Endothelial cell of umbilical vein (primary cell): ENCODE results near the gene TYRO3. TPM values are rescaled to one million over a fixed set of nuclear protein-coding genes. Genes with fewer than 3 reads are reported as not detected.

Experiments
- BruUV-seq: library from RNA; stranded (reverse); fragments of 400-500 nt; replicated peaks from 2 replicates; lab custom pipeline; 2021; lab: Mats Ljungman, UMichigan
- CTCF ChIA-PET: fragments of 300-600, 350-600 bp; sonication (Branson Sonifier 250); formaldehyde crosslinking; loops from one replicate; lab custom pipeline; 2021; ENCODE audit warnings: antibody characterized with exemption, inconsistent platforms; lab: Charles Lee
- POLR2A ChIA-PET: fragments of 300-600, 350-600 bp; sonication (Branson Sonifier 250); formaldehyde crosslinking; loops from one replicate; lab custom pipeline; 2021; ENCODE audit warnings: antibody characterized with exemption, inconsistent platforms; lab: Charles Lee
- DNase-seq: peaks from one replicate; pipeline ENCODE4 v3.0.0-alpha.2; 2011; ENCODE audit warnings: low read depth, low spot score
- FAIRE-seq: peaks from 2 replicates; lab custom pipeline; 2011; peaks lifted over from hg19 to GRCh38; lab: Jason Lieb, UNC
- H2AFZ ChIP-seq: 2 replicates; pipeline ENCODE4 v1.6.0; 2012; ENCODE audit warnings: low read depth, low read length, control low read depth, inconsistent platforms
- H3K27ac ChIP-seq: 2 replicates; pipeline ENCODE4 v1.5.1; 2011; ENCODE audit warnings: low read depth, mild to moderate bottlenecking, control low read depth, low read length, moderate library complexity; ENCODE audit not compliant: insufficient read depth
- H3K27me3 ChIP-seq, 2 experiments: 2 replicates each; pipeline versions ENCODE4 v1.6.0 to v1.6.1; 2011; ENCODE audit warnings: low read length in 2 of 2, mixed read lengths in 1 of 2; ENCODE audit not compliant: control insufficient read depth in 2 of 2, insufficient read depth in 2 of 2
- H3K36me3 ChIP-seq, 2 experiments: 2 replicates in 1 of 2; 3 replicates in 1 of 2; pipeline ENCODE4 v1.5.1; 2011; ENCODE audit warnings: low read length in 2 of 2, mild to moderate bottlenecking in 1 of 2, moderate library complexity in 1 of 2; ENCODE audit not compliant: control insufficient read depth in 2 of 2, insufficient read depth in 2 of 2; ENCODE audit errors: extremely low read depth in 1 of 2
- H3K4me1 ChIP-seq: 3 replicates; pipeline ENCODE4 v1.5.1; 2011; ENCODE audit warnings: mild to moderate bottlenecking, low read length; ENCODE audit not compliant: control insufficient read depth, insufficient read depth; ENCODE audit errors: extremely low read depth
- H3K4me2 ChIP-seq: 2 replicates; pipeline ENCODE4 v1.6.1; 2011; ENCODE audit warnings: low read length, control low read depth, mixed read lengths; ENCODE audit not compliant: insufficient read depth
- H3K4me3 ChIP-seq, 3 experiments: fragments of 200-600 bp in 1 of 3; sonication (generic), shearing (Covaris generic) in 1 of 3; replicated peaks in 1 of 3; 2 replicates each; pipeline ENCODE4 v1.5.1; 2011 to 2016; ENCODE audit warnings: control low read depth in 3 of 3, low read length in 3 of 3, mild to moderate bottlenecking in 2 of 3, inconsistent platforms in 1 of 3, low read depth in 1 of 3, moderate library complexity in 1 of 3; ENCODE audit not compliant: insufficient read depth in 1 of 3
- H3K79me2 ChIP-seq: 2 replicates; pipeline ENCODE4 v1.6.0; 2012; ENCODE audit warnings: low read length, inconsistent platforms; ENCODE audit not compliant: control insufficient read depth, insufficient read depth
- H3K9ac ChIP-seq: replicated peaks from 2 replicates; pipeline ENCODE3; 2011; ENCODE audit warnings: low read length, control low read depth; ENCODE audit not compliant: insufficient read depth; ENCODE audit errors: extremely low read depth
- H3K9me1 ChIP-seq: replicated peaks from 3 replicates; pipeline ENCODE4 v1.6.0; 2011; ENCODE audit warnings: mild to moderate bottlenecking, low read length; ENCODE audit not compliant: control insufficient read depth, insufficient read depth; ENCODE audit errors: extremely low read depth
- H3K9me3 ChIP-seq: replicated peaks from 2 replicates; pipeline ENCODE4 v1.5.1; 2012; ENCODE audit warnings: low read length, inconsistent platforms; ENCODE audit not compliant: control insufficient read depth, insufficient read depth
- H4K20me1 ChIP-seq: replicated peaks from 2 replicates; pipeline ENCODE3; 2011; ENCODE audit warnings: mild to moderate bottlenecking, low read length; ENCODE audit not compliant: control insufficient read depth, insufficient read depth; ENCODE audit errors: extremely low read depth
- CTCF ChIP-seq, 2 donors: IDR thresholded peaks; 1 replicate in 1 of 2; 2 replicates in 1 of 2; pipeline ENCODE4 v1.5.1; 2011; ENCODE audit warnings: low read length in 2 of 2, mild to moderate bottlenecking in 2 of 2, moderate library complexity in 2 of 2, control low read depth in 1 of 2, inconsistent platforms in 1 of 2, low read depth in 1 of 2; ENCODE audit not compliant: insufficient read depth in 1 of 2; ENCODE audit errors: extremely low read depth in 1 of 2
- EZH2 ChIP-seq: IDR thresholded peaks from 2 replicates; pipeline ENCODE4 v1.6.1; 2012; ENCODE audit warnings: borderline replicate concordance, low read depth, mild to moderate bottlenecking, moderate library complexity, low read length, inconsistent platforms; ENCODE audit not compliant: severe bottlenecking
- FOS ChIP-seq: IDR thresholded peaks from 2 replicates; pipeline ENCODE4 v1.6.1; 2011; ENCODE audit warnings: mild to moderate bottlenecking, low read length, moderate library complexity, borderline replicate concordance; ENCODE audit not compliant: insufficient read depth
- GATA2 ChIP-seq: IDR thresholded peaks from 2 replicates; pipeline ENCODE4 v1.7.0; 2011; ENCODE audit warnings: low read depth, mild to moderate bottlenecking, moderate library complexity, mixed read lengths, low read length; ENCODE audit not compliant: insufficient read length, insufficient read depth
- JUN ChIP-seq: IDR thresholded peaks from 2 replicates; pipeline ENCODE4 v1.6.1; 2011; ENCODE audit warnings: borderline replicate concordance, low read depth; ENCODE audit not compliant: insufficient read length, insufficient read depth
- MAX ChIP-seq: IDR thresholded peaks from 2 replicates; pipeline ENCODE4 v1.6.1; 2011; ENCODE audit not compliant: insufficient read depth, insufficient read length
- MYC ChIP-seq: IDR thresholded peaks from one replicate; pipeline ENCODE4 v1.6.1; 2011; ENCODE audit warnings: mild to moderate bottlenecking, low read depth, low read length
- POLR2A ChIP-seq: IDR thresholded peaks from 2 replicates; pipeline ENCODE4 v1.6.1; 2012; ENCODE audit warnings: low read depth, mild to moderate bottlenecking, control low read depth, low read length
- POLR2AphosphoS5 ChIP-seq: IDR thresholded peaks from 2 replicates; pipeline ENCODE4 v1.6.1; 2012; ENCODE audit warnings: low read depth, mild to moderate bottlenecking, control low read depth, low read length, moderate library complexity; ENCODE audit not compliant: insufficient read depth
- dilution Hi-C: fragments of 300-500 bp; cut with MboI; formaldehyde crosslinking; loops from one replicate; pipeline ENCODE4 v1.15.0; 2019; ENCODE audit warnings: low sequenced_read_pairs; ENCODE audit not compliant: extremely low pct_ligation_motif_present
- intact Hi-C: fragments of 100-400 bp; cut with micrococcal nuclease; formaldehyde crosslinking; loops from one replicate; pipeline ENCODE4 v1.10.0; 2022
- polyA plus RNA-seq, 4 experiments: library from polyadenylated mRNA; depleted of rRNA in 3 of 4; stranded (reverse) in 3 of 4; unstranded in 1 of 4; fragments of >200 nt; gene quantifications; 2 replicates each; pipeline versions ENCODE4 v1.2.1 to v1.2.3, GENCODE V29; 2011 to 2012; ENCODE audit warnings: missing spikeins in 1 of 4
- total RNA-seq: library from RNA; stranded (reverse); gene quantifications from 2 replicates; pipeline ENCODE4 v1.2.3, GENCODE V29; 2021

The TYRO3 gene
- total and polyA plus RNA-seq, 2 donors (not counting 3 experiments of a cell fraction or from before 2014, with no cell fraction given) = 14.1 to 14.5 TPM

- BruUV-seq = no TSS peak
Observed at GRCh38 chr15:41596972-41597371, 38.0 kb downstream of the TYRO3 start.

More at GRCh38 chr15:41596972-41597371, 38.0 kb downstream of the TYRO3 start:
- no peak for DNase-seq
- H3K27ac ChIP-seq = no peak overlapping the region
- no peaks in the 10 kb centered on the region for H3K9me3 ChIP-seq
- no peak overlapping the region for H3K4me2 ChIP-seq
- no peak for FAIRE-seq
- H3K27me3 ChIP-seq = peaks cover 3 to 6% of the 10 kb centered on the region in 2 experiments
- no peak overlapping the region for H2AFZ ChIP-seq
- H3K79me2 ChIP-seq = no peaks in the 10 kb centered on the region
- ChIA-PET POLR2A (no interaction called here), CTCF (interaction anchor here (0.6 to 2.1 kb wide), 3 partner anchors 11 to 40 kb away, joined by 3 to 5 read pairs (median 4); no protein-coding TSS in a partner anchor)
- dilution Hi-C loops (no loop called here), intact Hi-C loops (no loop called here)
- no peak overlapping the region for H3K9ac ChIP-seq
- H3K4me1 ChIP-seq = no peaks in the 10 kb centered on the region
- no peak overlapping the region for H3K4me3 ChIP-seq
- H4K20me1 ChIP-seq = no peaks in the 10 kb centered on the region
- TF ChIP-seq FOS (no peak), POLR2AphosphoS5 (no peak), MAX (no peak), JUN (no peak), GATA2 (no peak), MYC (no peak), CTCF (IDR thresholded peaks at IDR 0.05; ENCODE audit: extremely low read depth in 1 of 2, insufficient read depth in 1 of 2, low read depth in 1 of 2, low read length in 2 of 2) (no peak), POLR2A (no peak), EZH2 (no peak)
- no peaks in the 10 kb centered on the region for H3K36me3 ChIP-seq
- no peaks in the 10 kb centered on the region for H3K9me1 ChIP-seq
